Lower leg skin (tissue), 3 donors: ENCODE results near the gene PNPO.

ENCODE experiments used
- POLR2A ChIP-seq, 2 donors: fragments of 450-650 bp; IDR thresholded peaks; one replicate each; pipeline ENCODE4 v1.6.1; 2016 to 2017; ENCODE audit warnings: antibody characterized with exemption in 2 of 2, mild to moderate bottlenecking in 1 of 2, moderate library complexity in 1 of 2
- TF ChIP-seq, protein P1 (sequence below), 3 donors: fragments of 450-650 bp; IDR thresholded peaks; one replicate each; pipeline ENCODE4 v1.5.1; 2016; ENCODE audit warnings: antibody characterized with exemption in 3 of 3, mild to moderate bottlenecking in 3 of 3, moderate library complexity in 2 of 3

DNA sequence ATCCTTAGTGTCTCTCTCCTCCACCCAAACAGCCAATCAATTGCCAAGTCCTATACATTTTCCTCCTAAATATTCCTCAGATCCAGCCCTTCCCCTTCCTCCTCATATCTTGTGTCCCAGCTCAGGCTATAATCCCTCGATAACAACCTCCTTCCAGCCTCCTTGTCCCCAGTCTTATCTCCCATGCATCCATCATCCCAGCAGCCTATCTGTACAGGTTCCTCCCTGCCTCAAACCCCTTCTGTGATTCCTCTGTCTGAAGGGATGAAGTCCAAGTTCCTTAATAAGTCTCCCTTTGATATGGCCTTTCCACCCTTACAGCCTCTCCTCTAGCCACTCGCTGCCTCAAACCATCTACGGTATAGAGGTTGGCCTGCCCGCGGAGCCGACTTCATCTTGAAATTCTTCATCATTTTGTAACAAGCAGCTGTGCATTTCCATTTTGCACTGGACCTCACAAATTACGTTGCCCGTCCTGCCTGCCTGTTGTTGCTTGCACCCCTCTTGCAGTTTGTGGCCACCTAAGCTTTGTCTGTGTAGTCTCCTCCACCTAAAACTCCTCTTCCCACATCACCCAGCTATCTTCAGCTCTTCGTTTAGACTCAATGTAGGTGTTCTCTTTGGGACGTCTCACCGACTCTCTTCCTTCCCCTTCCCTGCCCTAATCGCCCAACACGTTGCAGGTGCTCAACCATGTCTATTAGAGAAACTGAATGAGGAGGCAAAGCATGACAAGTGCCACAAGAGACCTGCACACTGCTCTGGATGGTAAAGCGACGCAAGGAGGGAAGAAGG is 28.8 kb downstream of the PNPO start:
- TF ChIP-seq, protein P1, sequence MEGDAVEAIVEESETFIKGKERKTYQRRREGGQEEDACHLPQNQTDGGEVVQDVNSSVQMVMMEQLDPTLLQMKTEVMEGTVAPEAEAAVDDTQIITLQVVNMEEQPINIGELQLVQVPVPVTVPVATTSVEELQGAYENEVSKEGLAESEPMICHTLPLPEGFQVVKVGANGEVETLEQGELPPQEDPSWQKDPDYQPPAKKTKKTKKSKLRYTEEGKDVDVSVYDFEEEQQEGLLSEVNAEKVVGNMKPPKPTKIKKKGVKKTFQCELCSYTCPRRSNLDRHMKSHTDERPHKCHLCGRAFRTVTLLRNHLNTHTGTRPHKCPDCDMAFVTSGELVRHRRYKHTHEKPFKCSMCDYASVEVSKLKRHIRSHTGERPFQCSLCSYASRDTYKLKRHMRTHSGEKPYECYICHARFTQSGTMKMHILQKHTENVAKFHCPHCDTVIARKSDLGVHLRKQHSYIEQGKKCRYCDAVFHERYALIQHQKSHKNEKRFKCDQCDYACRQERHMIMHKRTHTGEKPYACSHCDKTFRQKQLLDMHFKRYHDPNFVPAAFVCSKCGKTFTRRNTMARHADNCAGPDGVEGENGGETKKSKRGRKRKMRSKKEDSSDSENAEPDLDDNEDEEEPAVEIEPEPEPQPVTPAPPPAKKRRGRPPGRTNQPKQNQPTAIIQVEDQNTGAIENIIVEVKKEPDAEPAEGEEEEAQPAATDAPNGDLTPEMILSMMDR (IDR thresholded peaks at IDR 0.05), result no peak
- no peak for TF ChIP-seq POLR2A (IDR thresholded peaks at IDR 0.05)
